ENCODE results near the gene SPSB3.
"Not testable (repeated sequence)": the region's sequence is repeated elsewhere in the genome, so short reads cannot be mapped to it uniquely, and the experiment has no call there.

Gene SPSB3

GRCh38 chr16:1816396-1817275 is 34.3 kb upstream of the SPSB3 start:
- DNase-seq: no peak

GRCh38 chr16:1815461-1815860 is 33.1 kb upstream of the SPSB3 start:
- no peak for DNase-seq

- DNase-seq: peak; percentile 44
These were observed 30.4 kb upstream of the SPSB3 start for GRCh38 chr16:1812732-1813163.

DNA sequence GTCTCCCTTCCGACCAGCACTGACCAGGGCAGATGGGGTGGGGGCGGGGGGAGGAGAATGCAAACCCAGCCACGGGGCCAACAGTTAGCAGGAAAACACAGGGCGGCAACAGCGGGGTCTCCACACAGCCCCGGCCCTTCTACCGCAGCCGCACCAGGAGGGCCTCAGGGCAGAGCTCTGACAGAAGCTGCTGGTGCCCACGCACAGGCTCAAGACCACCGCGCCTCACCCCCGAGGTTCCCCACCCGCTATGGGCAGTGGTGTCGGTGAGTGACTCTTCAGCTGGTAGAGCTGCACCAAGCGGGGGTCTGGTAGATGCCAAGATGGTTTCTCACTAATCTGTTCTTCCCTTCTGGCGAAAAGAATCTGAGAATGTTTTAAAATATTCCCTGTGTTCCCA is 28.2 kb upstream of the SPSB3 start:
- DNase-seq: no peak

GRCh38 chr16:1810106-1810505 is 27.7 kb upstream of the SPSB3 start:
- no peak for DNase-seq

DNA sequence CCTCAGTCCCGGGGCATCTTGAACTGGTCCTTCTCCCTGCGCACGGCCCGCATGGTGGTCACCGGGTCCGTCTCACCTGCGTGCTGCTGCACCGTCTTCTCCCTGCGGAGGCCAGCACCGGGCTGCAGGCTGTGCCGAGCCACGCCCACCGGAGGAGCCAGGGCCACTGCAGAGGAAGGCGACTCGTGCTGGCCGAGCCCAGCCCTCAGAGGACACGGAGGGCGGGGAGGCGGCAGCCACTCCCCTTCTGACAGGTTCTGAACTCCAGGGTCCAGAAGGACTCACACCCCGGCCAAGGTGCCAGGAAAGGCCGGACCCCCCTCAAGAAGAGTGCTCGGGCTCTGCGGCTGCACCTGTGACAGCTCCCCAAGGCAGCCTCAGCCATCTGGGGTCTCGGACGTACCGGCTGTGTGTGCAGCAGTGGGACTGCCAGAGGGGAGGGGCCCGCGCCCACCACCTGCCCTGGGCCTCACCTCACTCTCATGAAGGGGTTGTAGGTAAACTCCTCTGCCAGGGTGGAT is 27.0 kb upstream of the SPSB3 start:
- DNase-seq: no peak

DNA sequence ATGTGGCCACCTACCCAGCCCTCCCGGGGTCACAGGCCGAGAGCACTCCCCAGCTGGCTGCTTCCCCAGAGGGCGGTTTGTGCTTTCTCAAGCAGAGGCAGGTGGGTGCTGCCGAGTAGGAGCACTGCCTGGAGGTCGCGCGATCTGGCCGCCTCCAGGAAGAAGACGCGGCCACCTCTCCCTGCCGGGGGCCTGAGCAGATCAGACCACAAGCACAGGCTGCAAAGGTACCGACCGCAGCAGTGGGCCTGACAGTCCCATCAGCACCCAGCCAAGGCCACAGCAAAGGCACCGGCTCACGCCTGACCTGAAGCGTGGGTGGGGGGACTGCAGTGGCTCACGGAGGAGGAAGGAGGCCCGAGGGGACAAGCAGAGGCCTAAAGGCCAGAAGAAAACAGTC is 26.3 kb upstream of the SPSB3 start:
- no peak for DNase-seq

- DNase-seq: no peak
These were observed 25.3 kb upstream of the SPSB3 start for GRCh38 chr16:1807626-1808025.

GRCh38 chr16:1800701-1801100 is 18.3 kb upstream of the SPSB3 start:
- no peak for DNase-seq

- not testable (repeated sequence) for DNase-seq
These were observed 16.9 kb upstream of the SPSB3 start for GRCh38 chr16:1799263-1799662.

GRCh38 chr16:1794908-1795666 is 12.7 kb upstream of the SPSB3 start:
- DNase-seq: no peak

DNA sequence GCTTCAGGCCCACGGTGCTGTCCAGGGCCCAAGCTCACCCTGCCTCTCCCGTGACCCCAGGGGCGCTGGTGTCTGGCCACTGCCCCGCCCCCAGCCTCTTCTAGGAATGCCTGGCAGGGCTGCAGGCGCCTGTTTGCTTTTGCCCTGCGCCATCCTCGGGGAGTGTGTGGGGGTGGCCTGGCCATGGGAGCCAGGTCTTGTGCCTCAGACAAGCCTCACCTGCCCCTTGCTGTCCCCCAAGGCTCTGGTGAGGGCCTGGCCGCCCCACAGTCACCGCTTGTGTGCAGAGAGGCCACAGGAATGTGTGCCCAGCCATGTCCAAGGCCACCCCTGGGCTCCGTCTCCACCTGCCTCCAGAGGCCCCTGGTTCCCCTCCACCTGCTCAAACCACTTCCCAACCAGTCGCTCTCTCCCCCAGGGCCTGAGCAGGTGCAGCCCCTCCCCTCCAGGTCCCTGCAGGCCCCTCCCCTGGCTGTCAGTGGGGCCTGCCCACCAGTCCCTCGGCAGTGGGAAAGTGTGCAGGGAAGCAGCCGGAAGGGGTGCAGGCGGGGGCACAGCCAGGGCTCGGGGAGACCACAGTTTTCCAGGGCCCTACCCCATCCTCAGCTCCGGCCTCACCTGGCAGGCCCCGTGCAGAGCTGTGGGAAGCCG is 12.0 kb upstream of the SPSB3 start:
- DNase-seq: no peak

- DNase-seq: no peak
These were observed 11.3 kb upstream of the SPSB3 start, which contains the start of gene IGFALS for GRCh38 chr16:1793578-1794220. Gene IGFALS (minus strand): TSS chr16:1793705. CDS start chr16:1793652, 53 bp downstream.

DNA sequence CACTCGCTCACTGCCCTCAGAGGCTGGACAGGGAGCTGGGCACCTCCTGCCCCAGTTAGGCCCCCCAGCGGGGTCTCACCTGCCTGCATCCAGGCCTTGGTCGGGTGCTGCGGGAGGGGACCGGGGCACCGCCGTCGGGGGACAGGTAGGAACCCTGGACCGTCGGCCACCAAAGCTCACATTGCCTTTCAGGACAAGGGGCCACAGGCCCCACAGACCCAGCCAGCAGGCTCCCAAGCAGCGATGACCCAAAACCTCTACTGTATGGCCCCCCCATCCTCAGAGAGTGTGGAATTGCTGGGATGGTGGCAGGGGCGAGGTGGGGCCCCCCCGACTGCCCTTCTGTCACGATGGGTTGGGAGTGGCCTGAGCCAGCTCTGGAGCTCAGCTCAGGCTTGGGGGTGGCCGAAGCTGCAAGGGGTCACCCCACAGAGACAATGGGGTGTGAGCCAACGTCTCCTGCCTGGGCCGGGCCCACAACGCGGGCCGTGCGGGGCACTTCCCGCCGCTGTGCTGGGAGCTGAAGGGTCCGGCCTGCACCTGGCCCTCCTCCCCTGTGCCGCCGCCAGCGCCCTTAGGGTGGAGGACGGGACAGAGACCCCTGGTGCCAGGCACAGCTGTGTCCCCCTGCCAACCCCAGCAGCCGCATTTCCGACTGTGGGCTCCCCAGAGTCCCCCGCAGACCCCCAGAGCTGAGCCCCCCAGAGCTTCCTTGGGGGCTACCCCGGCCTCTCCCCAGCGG is 10.6 kb upstream of the SPSB3 start:
- no peak for DNase-seq

GRCh38 chr16:1791943-1792812 is 9.8 kb upstream of the SPSB3 start:
- DNase-seq: no peak

GRCh38 chr16:1791256-1791942 is 9.0 kb upstream of the SPSB3 start:
- no peak for DNase-seq

- no peak for DNase-seq
These were observed 8.4 kb upstream of the SPSB3 start for GRCh38 chr16:1790611-1791255.

DNA sequence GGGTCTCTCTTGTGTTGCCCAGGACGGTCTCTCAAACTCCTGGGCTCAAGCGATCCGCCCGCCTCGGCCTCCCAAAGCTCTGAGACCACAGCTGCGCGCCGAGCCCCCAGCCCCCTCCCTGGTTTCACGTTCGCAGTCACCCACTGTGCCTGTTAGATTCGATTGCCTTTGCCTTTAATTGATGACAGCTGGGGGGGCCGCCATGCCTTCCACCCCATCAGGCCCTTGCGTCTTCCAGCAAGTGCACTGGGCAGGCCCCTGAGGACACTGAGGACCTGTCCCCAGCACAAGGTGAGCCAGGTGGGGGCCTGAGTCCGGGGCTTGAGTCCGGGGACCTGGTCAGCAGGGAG is 7.9 kb upstream of the SPSB3 start:
- no peak for DNase-seq

DNA sequence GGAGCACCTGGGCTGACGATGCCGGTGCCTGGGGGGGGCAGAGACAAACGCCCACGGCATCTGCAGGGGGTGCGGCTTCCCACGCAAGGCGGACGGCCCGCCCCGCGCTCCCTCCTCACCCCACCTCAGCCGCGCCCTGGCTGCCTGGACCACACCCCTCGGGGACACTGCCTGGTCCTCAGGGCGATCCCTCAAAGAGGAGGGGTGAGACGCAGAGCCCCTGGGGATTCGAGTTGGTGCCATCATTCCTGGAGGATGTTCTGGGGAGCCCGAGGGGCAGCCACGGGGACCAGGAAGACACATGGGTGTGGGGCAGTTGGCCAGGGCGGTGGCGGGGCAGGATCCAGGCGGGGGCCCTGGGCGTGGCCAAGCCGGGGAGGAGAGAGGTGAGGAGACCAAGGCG is 7.3 kb upstream of the SPSB3 start:
- DNase-seq: no peak

- DNase-seq: no peak
These were observed 6.3 kb upstream of the SPSB3 start for GRCh38 chr16:1788708-1789100.
